NCI-H446 (cell line): Measurements from ENCODE around the gene SRRM4.

Experiments used
- DNase-seq, 2 experiments: peaks; one replicate each; lab custom pipeline; 2025; lab: John Stamatoyannopoulos, UW

SRRM4 gene

GRCh38 chr12:119201789-119202543, 220.6 kb downstream of the SRRM4 start:
- no peak for DNase-seq

- no peak for DNase-seq
These were observed 221.2 kb downstream of the SRRM4 start for GRCh38 chr12:119202544-119202943.

DNA sequence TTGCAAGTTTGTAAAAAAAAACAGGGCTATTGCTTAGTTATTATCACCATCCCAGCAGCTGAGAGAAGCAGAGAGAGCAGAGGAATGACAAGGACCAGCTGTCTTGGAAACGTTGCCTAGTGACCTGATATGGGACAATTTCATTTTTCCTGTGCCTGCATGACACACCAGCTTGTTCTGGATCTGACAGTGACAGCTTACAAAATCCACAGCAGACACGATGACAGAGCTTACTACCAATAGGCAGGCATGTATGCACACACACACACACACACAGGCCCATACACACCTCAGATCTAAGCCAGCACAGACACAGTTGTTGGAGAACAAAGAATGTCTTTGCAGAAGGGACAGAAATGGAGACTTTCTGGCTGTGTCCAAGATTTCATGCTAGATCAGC, 222.8 kb downstream of the SRRM4 start:
- DNase-seq: no peak

- no peak for DNase-seq
These were observed 223.4 kb downstream of the SRRM4 start for GRCh38 chr12:119204671-119205285.

DNA sequence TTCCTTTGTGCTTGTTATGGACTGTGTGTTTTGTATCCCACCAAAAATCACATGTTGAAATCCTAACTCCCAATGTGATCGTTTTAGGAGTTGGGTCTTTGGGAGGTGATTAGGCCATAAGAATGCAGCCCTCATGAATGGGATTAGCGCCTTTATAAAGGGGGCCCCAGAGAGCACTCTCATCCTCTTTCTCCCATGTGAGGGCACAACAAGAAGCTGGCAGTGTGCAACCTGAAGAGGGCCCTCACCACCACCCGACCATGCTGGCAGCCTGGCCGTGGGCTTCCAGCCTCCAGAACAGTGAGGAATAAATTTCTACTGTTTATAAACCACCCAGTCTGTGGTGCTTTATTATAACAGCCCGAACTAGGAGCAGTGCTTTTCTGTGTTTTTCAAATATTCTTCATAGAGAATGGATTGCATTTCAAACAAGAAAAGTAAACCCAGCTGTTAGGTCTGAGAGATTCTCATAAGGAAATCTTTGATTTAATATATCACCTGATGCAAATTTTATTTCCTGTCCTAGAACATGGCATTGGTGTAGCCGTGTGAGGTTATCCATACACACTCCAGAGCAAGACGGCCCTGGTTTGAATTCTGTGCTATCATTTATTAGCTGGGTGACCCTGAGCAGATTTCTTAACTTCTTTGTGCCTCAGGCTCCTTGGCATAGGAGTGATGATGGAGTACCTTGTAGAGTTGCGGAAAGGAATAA, 225.2 kb downstream of the SRRM4 start:
- no peak for DNase-seq

DNA sequence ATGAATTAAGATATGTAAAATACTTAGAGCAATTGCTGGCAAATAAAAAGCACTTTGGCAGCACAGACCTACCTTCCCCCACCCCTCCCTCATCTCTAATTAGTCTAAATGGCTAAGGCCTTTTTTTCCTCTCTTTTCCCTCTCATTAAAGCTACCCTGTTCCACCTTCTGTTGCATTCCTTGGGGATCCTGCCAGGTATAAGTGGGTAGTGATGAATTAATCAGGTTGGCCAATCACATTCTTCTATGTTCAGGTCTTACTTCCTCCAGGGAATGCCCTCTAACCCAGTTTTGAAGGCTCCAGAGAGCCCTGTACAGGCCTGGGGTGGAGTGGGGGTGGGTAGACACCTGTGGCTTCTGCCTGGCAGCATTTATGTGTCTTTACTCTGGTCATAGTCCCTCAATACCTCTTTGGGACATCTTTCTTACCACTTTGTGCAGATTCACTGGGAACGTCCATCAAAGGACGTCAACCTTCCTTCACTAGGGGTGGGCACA, 225.8 kb downstream of the SRRM4 start:
- DNase-seq: no peak

DNA sequence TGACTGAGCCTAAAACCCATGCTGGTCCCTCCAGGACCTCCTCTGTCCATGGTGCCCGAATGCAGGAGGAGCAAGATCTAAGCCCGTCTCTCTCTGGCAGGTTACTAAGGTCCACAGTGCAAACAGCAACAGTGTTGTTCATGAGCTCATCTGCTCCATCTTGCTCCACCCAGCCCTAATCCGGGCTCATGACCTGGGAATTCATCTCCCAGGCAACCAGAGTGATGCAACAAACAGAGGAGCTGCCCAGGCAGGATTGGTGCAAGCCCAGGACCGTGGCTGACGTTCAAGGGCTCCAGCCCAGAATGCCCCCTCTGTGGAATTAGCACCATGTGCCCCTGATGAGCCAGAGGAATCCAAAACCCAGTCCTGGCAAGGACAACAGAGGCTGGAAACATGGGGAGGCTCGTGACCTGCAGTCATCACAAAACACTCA, 227.3 kb downstream of the SRRM4 start:
- DNase-seq: peak; percentile 44 to 59

GRCh38 chr12:119211884-119212283, 230.5 kb downstream of the SRRM4 start:
- DNase-seq: no peak
